HEK293 (cell line): ENCODE results near the gene PCMT1.

Source experiments
- CTCF ChIA-PET: fragments of 350-600 bp; formaldehyde crosslinking; extraction: SDS; loops from one replicate; lab custom pipeline; 2021; ENCODE audit warnings: antibody characterized with exemption; lab: Yijun Ruan, JAX
- POLR2A ChIA-PET: fragments of 300-600 bp; formaldehyde crosslinking; extraction: SDS; loops from one replicate; lab custom pipeline; 2020; ENCODE audit warnings: antibody characterized with exemption, inconsistent platforms; lab: Yijun Ruan, JAX
- H3K27ac ChIP-seq: fragments of 200-500 bp; sonication (Bioruptor generic); 2 replicates; pipeline ENCODE4 v1.5.1; 2014; ENCODE audit warnings: low read depth, low read length, control low read depth, inconsistent platforms; ENCODE audit errors: extremely low read depth
- H3K36me3 ChIP-seq, 2 experiments: fragments of 200-500 bp in 1 of 2; sonication (Bioruptor generic) in 1 of 2; 1 replicate in 1 of 2; 2 replicates in 1 of 2; pipeline ENCODE4 v1.5.1; 2014 to 2017; ENCODE audit warnings: inconsistent platforms in 2 of 2, low read length in 2 of 2; ENCODE audit not compliant: control insufficient read depth in 2 of 2, insufficient read depth in 1 of 2
- H3K4me1 ChIP-seq: fragments of 200-500 bp; sonication (Bioruptor generic); 2 replicates; pipeline ENCODE4 v1.5.1; 2014; ENCODE audit warnings: mild to moderate bottlenecking, low read length, inconsistent platforms; ENCODE audit not compliant: control insufficient read depth, insufficient read depth
- H3K4me3 ChIP-seq: 2 replicates; pipeline ENCODE4 v1.5.1; 2011; ENCODE audit warnings: low read depth, mild to moderate bottlenecking, control low read depth, low read length, moderate library complexity
- H3K9me3 ChIP-seq: fragments of 200-500 bp; sonication (Bioruptor generic); 2 replicates; pipeline ENCODE4 v1.5.1; 2014; ENCODE audit warnings: low read depth, low read length, inconsistent platforms; ENCODE audit not compliant: control insufficient read depth, insufficient read depth
- IKZF3 ChIP-seq: fragments of 450-650 bp; IDR thresholded peaks from 2 replicates; pipeline ENCODE4 v1.5.0; 2018; ENCODE audit warnings: missing biosample characterization, mild to moderate bottlenecking, missing genetic modification characterization, moderate library complexity
- KLF1 ChIP-seq: fragments of 450-650 bp; formaldehyde crosslinking; IDR thresholded peaks from 2 replicates; pipeline ENCODE4 v1.5.1; 2016; ENCODE audit warnings: missing biosample characterization, missing genetic modification characterization
- OSR2 ChIP-seq: fragments of 450-650 bp; formaldehyde crosslinking; IDR thresholded peaks from 2 replicates; pipeline ENCODE4 v1.5.1; 2016; ENCODE audit warnings: missing biosample characterization, missing genetic modification characterization
- PRDM1 ChIP-seq: fragments of 450-650 bp; formaldehyde crosslinking; IDR thresholded peaks from 2 replicates; pipeline ENCODE4; 2016; ENCODE audit warnings: missing biosample characterization, missing genetic modification characterization
- SCRT2 ChIP-seq: fragments of 450-650 bp; formaldehyde crosslinking; IDR thresholded peaks from 2 replicates; pipeline ENCODE4 v1.5.1; 2016; ENCODE audit warnings: missing biosample characterization, missing genetic modification characterization
- ZFP37 ChIP-seq: fragments of 450-650 bp; formaldehyde crosslinking; IDR thresholded peaks from 2 replicates; pipeline ENCODE4 v1.5.1; 2016; ENCODE audit warnings: missing biosample characterization, missing genetic modification characterization
- ZNF302 ChIP-seq: fragments of 450-650 bp; formaldehyde crosslinking; IDR thresholded peaks from 2 replicates; pipeline ENCODE4 v1.5.1; 2016; ENCODE audit warnings: missing biosample characterization, missing genetic modification characterization, low read depth
- ZNF366 ChIP-seq: fragments of 450-650 bp; formaldehyde crosslinking; conservative IDR thresholded peaks from 2 replicates; pipeline ENCODE4 v1.5.1; 2016; ENCODE audit warnings: missing biosample characterization, missing genetic modification characterization
- ZNF404 ChIP-seq: fragments of 450-650 bp; formaldehyde crosslinking; IDR thresholded peaks from 2 replicates; pipeline ENCODE4 v1.5.1; 2017; ENCODE audit warnings: missing biosample characterization, missing genetic modification characterization
- TF ChIP-seq, protein P1 (sequence below): fragments of 450-650 bp; formaldehyde crosslinking; IDR thresholded peaks from 2 replicates; pipeline ENCODE4 v1.5.1; 2016; ENCODE audit warnings: missing biosample characterization, missing genetic modification characterization
- TF ChIP-seq, protein P2 (sequence below): fragments of 450-650 bp; formaldehyde crosslinking; IDR thresholded peaks from 2 replicates; pipeline ENCODE4 v1.5.1; 2017; ENCODE audit warnings: missing biosample characterization, missing genetic modification characterization
- TF ChIP-seq, protein P3 (sequence below): fragments of 450-650 bp; formaldehyde crosslinking; IDR thresholded peaks from 2 replicates; pipeline ENCODE4 v1.5.1; 2017; ENCODE audit warnings: missing biosample characterization, missing genetic modification characterization

Gene PCMT1

DNA sequence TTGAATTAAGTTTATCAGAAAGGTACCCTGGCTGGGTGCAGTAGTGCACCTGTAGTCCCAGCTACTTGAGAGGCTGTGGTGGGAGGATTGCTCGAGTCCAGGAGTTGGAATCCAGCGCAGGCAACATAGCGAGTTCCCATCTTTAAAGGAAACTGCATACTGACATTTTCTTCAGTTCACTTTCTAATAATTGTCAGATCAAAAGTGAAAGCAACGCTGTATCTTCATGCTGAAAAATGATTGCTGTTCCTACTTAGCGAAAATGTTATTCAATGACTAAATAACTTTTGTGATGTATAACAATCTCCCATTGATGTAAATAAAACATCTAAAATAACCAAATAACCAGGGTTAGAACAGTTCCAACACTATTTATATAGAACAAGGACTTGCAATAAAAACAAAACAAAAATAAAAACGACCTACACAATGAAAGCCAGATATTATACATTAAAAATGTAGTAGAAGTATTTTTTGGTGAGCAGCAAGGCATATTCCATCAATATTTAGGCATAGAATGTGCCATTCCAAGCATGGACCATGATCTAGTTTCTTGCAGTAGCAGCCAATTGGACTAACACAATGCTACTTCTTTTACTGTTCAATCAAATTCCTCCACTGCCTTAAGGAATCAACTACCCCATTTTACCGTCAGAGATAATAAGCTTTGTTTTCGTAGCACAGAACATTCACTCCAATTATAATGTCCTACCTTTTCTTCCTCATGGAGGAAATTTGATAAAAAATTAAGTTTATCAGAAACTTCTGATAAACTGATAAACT lies 33.2 kb upstream of the PCMT1 start:
- no peak for TF ChIP-seq KLF1 (tag by site-specific recombination)
- TF ChIP-seq, protein P1, sequence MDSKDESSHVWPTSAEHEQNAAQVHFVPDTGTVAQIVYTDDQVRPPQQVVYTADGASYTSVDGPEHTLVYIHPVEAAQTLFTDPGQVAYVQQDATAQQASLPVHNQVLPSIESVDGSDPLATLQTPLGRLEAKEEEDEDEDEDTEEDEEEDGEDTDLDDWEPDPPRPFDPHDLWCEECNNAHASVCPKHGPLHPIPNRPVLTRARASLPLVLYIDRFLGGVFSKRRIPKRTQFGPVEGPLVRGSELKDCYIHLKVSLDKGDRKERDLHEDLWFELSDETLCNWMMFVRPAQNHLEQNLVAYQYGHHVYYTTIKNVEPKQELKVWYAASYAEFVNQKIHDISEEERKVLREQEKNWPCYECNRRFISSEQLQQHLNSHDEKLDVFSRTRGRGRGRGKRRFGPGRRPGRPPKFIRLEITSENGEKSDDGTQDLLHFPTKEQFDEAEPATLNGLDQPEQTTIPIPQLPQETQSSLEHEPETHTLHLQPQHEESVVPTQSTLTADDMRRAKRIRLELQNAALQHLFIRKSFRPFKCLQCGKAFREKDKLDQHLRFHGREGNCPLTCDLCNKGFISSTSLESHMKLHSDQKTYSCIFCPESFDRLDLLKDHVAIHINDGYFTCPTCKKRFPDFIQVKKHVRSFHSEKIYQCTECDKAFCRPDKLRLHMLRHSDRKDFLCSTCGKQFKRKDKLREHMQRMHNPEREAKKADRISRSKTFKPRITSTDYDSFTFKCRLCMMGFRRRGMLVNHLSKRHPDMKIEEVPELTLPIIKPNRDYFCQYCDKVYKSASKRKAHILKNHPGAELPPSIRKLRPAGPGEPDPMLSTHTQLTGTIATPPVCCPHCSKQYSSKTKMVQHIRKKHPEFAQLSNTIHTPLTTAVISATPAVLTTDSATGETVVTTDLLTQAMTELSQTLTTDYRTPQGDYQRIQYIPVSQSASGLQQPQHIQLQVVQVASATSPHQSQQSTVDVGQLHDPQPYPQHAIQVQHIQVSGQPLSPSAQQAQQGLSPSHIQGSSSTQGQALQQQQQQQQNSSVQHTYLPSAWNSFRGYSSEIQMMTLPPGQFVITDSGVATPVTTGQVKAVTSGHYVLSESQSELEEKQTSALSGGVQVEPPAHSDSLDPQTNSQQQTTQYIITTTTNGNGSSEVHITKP (tag by site-specific recombination) = peak; percentile 36; the same call in 1 of the 2 replicates
- TF ChIP-seq ZNF404 (tag by site-specific recombination) = no peak
- peak; percentile 53 for TF ChIP-seq OSR2 (tag by site-specific recombination)
- TF ChIP-seq PRDM1 (tag by site-specific recombination) = peak; percentile 71
- ChIA-PET CTCF (interaction anchor here (0.6 to 1.1 kb wide), 2 partner anchors 18 to 152 kb away, joined by 4 to 5 read pairs; no protein-coding TSS in a partner anchor), POLR2A (interaction anchor here (0.5 to 2.8 kb wide), 10 partner anchors 11 to 1149 kb away, joined by 3 to 35 read pairs (median 4); partner anchors contain the start of genes KATNA1, MTHFD1L, NUP43 and PCMT1)
- H3K36me3 ChIP-seq = peaks cover 9 to 11% of the 10 kb centered on the region in 2 experiments; a peak in 2 of 3 replicates
- no peak overlapping the region for H3K27ac ChIP-seq
- no peaks in the 10 kb centered on the region for H3K9me3 ChIP-seq
- H3K4me3 ChIP-seq = peak overlapping the region; percentile 98
- no peaks in the 10 kb centered on the region for H3K4me1 ChIP-seq

DNA sequence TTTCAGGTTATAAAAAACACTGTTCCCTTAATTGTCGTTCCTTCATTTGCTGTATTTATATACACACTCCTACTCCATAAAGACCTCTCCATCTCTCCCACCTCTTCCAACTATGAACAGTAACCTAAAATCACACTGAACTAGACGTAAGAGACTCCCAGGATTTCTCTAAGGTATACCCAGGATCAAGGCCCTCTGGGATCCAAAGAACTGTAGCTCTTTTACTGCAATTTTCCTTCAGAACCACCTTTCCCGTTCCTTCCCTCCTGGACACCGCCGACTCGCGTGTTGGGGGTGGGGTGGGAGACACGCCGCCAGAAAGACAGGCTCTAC lies 32.3 kb upstream of the PCMT1 start:
- Histone ChIP-seq H3K36me3 (peaks cover 9% of the 10 kb centered on the region in 2 experiments; a peak in 2 of 3 replicates), H3K4me1 (no peaks in the 10 kb centered on the region), H3K9me3 (no peaks in the 10 kb centered on the region), H3K27ac (peak overlapping the region; percentile 92), H3K4me3 (peak overlapping the region; percentile 98)
- ChIA-PET POLR2A (interaction anchor here (0.6 to 2.8 kb wide), 17 partner anchors 9 to 1149 kb away, joined by 3 to 35 read pairs (median 6); partner anchors contain the start of genes GINM1, KATNA1, MTHFD1L and NUP43), CTCF (interaction anchor here (0.6 to 1.5 kb wide), 5 partner anchors 18 to 153 kb away, joined by 4 to 7 read pairs (median 4); partner anchors contain the start of gene NUP43)
- TF ChIP-seq, protein P2, sequence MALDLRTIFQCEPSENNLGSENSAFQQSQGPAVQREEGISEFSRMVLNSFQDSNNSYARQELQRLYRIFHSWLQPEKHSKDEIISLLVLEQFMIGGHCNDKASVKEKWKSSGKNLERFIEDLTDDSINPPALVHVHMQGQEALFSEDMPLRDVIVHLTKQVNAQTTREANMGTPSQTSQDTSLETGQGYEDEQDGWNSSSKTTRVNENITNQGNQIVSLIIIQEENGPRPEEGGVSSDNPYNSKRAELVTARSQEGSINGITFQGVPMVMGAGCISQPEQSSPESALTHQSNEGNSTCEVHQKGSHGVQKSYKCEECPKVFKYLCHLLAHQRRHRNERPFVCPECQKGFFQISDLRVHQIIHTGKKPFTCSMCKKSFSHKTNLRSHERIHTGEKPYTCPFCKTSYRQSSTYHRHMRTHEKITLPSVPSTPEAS (tag by site-specific recombination) = 0 out of 2 replicates have a peak, but pooled peaks have one; percentile 3
- TF ChIP-seq ZNF366 (tag by site-specific recombination) = peak; percentile 56
- peak; percentile 68 for TF ChIP-seq IKZF3 (tag by site-specific recombination)
- TF ChIP-seq ZFP37 (tag by site-specific recombination) = no peak
- TF ChIP-seq ZNF302 (tag by site-specific recombination) = no peak
- 0 out of 2 replicates have a peak, but pooled peaks have one; percentile 2 for TF ChIP-seq SCRT2 (tag by site-specific recombination)
- TF ChIP-seq, protein P3, sequence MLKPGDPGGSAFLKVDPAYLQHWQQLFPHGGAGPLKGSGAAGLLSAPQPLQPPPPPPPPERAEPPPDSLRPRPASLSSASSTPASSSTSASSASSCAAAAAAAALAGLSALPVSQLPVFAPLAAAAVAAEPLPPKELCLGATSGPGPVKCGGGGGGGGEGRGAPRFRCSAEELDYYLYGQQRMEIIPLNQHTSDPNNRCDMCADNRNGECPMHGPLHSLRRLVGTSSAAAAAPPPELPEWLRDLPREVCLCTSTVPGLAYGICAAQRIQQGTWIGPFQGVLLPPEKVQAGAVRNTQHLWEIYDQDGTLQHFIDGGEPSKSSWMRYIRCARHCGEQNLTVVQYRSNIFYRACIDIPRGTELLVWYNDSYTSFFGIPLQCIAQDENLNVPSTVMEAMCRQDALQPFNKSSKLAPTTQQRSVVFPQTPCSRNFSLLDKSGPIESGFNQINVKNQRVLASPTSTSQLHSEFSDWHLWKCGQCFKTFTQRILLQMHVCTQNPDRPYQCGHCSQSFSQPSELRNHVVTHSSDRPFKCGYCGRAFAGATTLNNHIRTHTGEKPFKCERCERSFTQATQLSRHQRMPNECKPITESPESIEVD (tag by site-specific recombination) = 0 out of 2 replicates have a peak, but pooled peaks have one; percentile 9
